ENCODE results near the gene EEA1.

- TF ChIP-seq CTCF (IDR thresholded peaks at IDR 0.05) (no peak), POLR2A (IDR thresholded peaks at IDR 0.05) (no peak)
Measured at GRCh38 chr12:92784356-92784755, 144.7 kb downstream of the EEA1 start.
